OCI-LY7 (cell line): ENCODE measurements around the gene ANP32E.

Experiments
- EZH2phosphoT487 ChIP-seq: fragments of 200-600 bp; sonication (generic); IDR thresholded peaks from 2 replicates; pipeline ENCODE4 v1.6.1; 2018; ENCODE audit warnings: low read depth, borderline replicate concordance, mild to moderate bottlenecking, mixed run types, antibody characterized with exemption, low read length, moderate library complexity, mixed read lengths
- TF ChIP-seq, protein P1 (sequence below): fragments of 200-600 bp; sonication (generic); conservative IDR thresholded peaks from 2 replicates; pipeline ENCODE4 v1.5.1; 2014; ENCODE audit warnings: mild to moderate bottlenecking, antibody characterized with exemption, low read length, moderate library complexity, mixed read lengths

DNA sequence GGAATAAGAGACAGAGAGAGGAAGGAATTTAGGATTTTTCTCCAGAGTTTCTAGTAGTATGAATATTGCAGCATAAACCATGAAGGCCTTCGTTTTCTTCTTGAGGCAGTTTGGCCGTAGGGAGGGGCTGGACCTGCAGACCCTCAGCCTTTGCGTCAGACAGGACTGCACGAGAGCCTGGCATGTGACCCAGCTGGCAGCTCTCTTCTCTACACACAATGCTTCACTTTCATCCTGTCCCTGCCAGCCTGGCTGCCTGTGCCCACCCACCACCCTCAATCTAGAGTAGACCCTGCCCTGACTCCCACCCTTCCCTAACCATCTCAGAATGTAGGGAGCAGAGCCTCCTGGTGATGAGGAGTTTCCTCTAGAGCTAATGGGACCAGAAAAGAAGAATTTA, 23.3 kb upstream of the ANP32E start:
- TF ChIP-seq, protein P1, sequence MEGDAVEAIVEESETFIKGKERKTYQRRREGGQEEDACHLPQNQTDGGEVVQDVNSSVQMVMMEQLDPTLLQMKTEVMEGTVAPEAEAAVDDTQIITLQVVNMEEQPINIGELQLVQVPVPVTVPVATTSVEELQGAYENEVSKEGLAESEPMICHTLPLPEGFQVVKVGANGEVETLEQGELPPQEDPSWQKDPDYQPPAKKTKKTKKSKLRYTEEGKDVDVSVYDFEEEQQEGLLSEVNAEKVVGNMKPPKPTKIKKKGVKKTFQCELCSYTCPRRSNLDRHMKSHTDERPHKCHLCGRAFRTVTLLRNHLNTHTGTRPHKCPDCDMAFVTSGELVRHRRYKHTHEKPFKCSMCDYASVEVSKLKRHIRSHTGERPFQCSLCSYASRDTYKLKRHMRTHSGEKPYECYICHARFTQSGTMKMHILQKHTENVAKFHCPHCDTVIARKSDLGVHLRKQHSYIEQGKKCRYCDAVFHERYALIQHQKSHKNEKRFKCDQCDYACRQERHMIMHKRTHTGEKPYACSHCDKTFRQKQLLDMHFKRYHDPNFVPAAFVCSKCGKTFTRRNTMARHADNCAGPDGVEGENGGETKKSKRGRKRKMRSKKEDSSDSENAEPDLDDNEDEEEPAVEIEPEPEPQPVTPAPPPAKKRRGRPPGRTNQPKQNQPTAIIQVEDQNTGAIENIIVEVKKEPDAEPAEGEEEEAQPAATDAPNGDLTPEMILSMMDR, result no peak
- no peak for TF ChIP-seq EZH2phosphoT487
